ENCODE results near the gene TYK2. TPM values are rescaled to one million over a fixed set of nuclear protein-coding genes. Genes with fewer than 3 reads are reported as not detected.
"Not testable (repeated sequence)": the region's sequence is repeated elsewhere in the genome, so short reads cannot be mapped to it uniquely, and the experiment has no call there.

Gene TYK2
- total RNA-seq, 1 donor from 2014 or later: 143 TPM

- H3K4me3 Mint-ChIP-seq (ENCODE audit: unreplicated experiment): no peak overlapping the region
- peaks cover 34% of the 10 kb centered on the region for H3K27me3 Mint-ChIP-seq (ENCODE audit: unreplicated experiment)
- no peak overlapping the region for H3K27ac Mint-ChIP-seq (ENCODE audit: unreplicated experiment)
- DNase-seq (ENCODE audit: low spot score): peak; percentile 92
- peaks cover 14% of the 10 kb centered on the region for H3K4me1 Mint-ChIP-seq (ENCODE audit: unreplicated experiment)
- TF ChIP-seq CTCF (IDR thresholded peaks at IDR 0.05; ENCODE audit: unreplicated experiment): peak; percentile 99
- no peaks in the 10 kb centered on the region for H3K9me3 Mint-ChIP-seq (ENCODE audit: unreplicated experiment)
- peaks cover 5% of the 10 kb centered on the region for H3K36me3 Mint-ChIP-seq (ENCODE audit: low read depth, unreplicated experiment)
These were observed 36.2 kb upstream of the TYK2 start for GRCh38 chr19:10416380-10417257.

GRCh38 chr19:10416083-10416379 lies 35.7 kb upstream of the TYK2 start:
- TF ChIP-seq CTCF (IDR thresholded peaks at IDR 0.05; ENCODE audit: unreplicated experiment): no peak
- peaks cover 28% of the 10 kb centered on the region for H3K27me3 Mint-ChIP-seq (ENCODE audit: unreplicated experiment)
- H3K27ac Mint-ChIP-seq (ENCODE audit: unreplicated experiment): no peak overlapping the region
- peak overlapping the region; percentile 79 for H3K4me3 Mint-ChIP-seq (ENCODE audit: unreplicated experiment)
- peaks cover 13% of the 10 kb centered on the region for H3K4me1 Mint-ChIP-seq (ENCODE audit: unreplicated experiment)
- H3K9me3 Mint-ChIP-seq (ENCODE audit: unreplicated experiment): no peaks in the 10 kb centered on the region
- H3K36me3 Mint-ChIP-seq (ENCODE audit: low read depth, unreplicated experiment): peaks cover 5% of the 10 kb centered on the region
- no peak for DNase-seq (ENCODE audit: low spot score)

- TF ChIP-seq CTCF (IDR thresholded peaks at IDR 0.05; ENCODE audit: unreplicated experiment): no peak
- no peak overlapping the region for H3K4me3 Mint-ChIP-seq (ENCODE audit: unreplicated experiment)
- H3K9me3 Mint-ChIP-seq (ENCODE audit: unreplicated experiment): no peaks in the 10 kb centered on the region
- H3K4me1 Mint-ChIP-seq (ENCODE audit: unreplicated experiment): peaks cover 17% of the 10 kb centered on the region
- H3K27me3 Mint-ChIP-seq (ENCODE audit: unreplicated experiment): peaks cover 8% of the 10 kb centered on the region
- no peak for DNase-seq (ENCODE audit: low spot score)
- H3K27ac Mint-ChIP-seq (ENCODE audit: unreplicated experiment): no peak overlapping the region
- no peaks in the 10 kb centered on the region for H3K36me3 Mint-ChIP-seq (ENCODE audit: low read depth, unreplicated experiment)
These were observed 32.0 kb upstream of the TYK2 start for GRCh38 chr19:10412257-10412977.

GRCh38 chr19:10411224-10411623 lies 30.9 kb upstream of the TYK2 start:
- peaks cover 17% of the 10 kb centered on the region for H3K4me1 Mint-ChIP-seq (ENCODE audit: unreplicated experiment)
- not testable (repeated sequence) for H3K27me3 Mint-ChIP-seq (ENCODE audit: unreplicated experiment); H3K9me3 Mint-ChIP-seq (ENCODE audit: unreplicated experiment); DNase-seq (ENCODE audit: low spot score); H3K27ac Mint-ChIP-seq (ENCODE audit: unreplicated experiment); H3K36me3 Mint-ChIP-seq (ENCODE audit: low read depth, unreplicated experiment); H3K4me3 Mint-ChIP-seq (ENCODE audit: unreplicated experiment)

- no peak for TF ChIP-seq CTCF (IDR thresholded peaks at IDR 0.05; ENCODE audit: unreplicated experiment)
- Mint-ChIP-seq H3K9me3 (ENCODE audit: unreplicated experiment) (no peaks in the 10 kb centered on the region), H3K27ac (ENCODE audit: unreplicated experiment) (no peak overlapping the region), H3K4me1 (ENCODE audit: unreplicated experiment) (peaks cover 22% of the 10 kb centered on the region), H3K27me3 (ENCODE audit: unreplicated experiment) (peaks cover 11% of the 10 kb centered on the region), H3K4me3 (ENCODE audit: unreplicated experiment) (peak overlapping the region; percentile 51), H3K36me3 (ENCODE audit: low read depth, unreplicated experiment) (no peaks in the 10 kb centered on the region)
- DNase-seq (ENCODE audit: low spot score): no peak
These were observed 28.3 kb upstream of the TYK2 start for GRCh38 chr19:10408511-10409283.
